ENCODE data around the gene HOXA5. TPM values are rescaled to one million over a fixed set of nuclear protein-coding genes. Genes with fewer than 3 reads are reported as not detected.

HOXA5 gene
- total RNA-seq, 1 donor from 2014 or later, result 0.59 TPM

DNA sequence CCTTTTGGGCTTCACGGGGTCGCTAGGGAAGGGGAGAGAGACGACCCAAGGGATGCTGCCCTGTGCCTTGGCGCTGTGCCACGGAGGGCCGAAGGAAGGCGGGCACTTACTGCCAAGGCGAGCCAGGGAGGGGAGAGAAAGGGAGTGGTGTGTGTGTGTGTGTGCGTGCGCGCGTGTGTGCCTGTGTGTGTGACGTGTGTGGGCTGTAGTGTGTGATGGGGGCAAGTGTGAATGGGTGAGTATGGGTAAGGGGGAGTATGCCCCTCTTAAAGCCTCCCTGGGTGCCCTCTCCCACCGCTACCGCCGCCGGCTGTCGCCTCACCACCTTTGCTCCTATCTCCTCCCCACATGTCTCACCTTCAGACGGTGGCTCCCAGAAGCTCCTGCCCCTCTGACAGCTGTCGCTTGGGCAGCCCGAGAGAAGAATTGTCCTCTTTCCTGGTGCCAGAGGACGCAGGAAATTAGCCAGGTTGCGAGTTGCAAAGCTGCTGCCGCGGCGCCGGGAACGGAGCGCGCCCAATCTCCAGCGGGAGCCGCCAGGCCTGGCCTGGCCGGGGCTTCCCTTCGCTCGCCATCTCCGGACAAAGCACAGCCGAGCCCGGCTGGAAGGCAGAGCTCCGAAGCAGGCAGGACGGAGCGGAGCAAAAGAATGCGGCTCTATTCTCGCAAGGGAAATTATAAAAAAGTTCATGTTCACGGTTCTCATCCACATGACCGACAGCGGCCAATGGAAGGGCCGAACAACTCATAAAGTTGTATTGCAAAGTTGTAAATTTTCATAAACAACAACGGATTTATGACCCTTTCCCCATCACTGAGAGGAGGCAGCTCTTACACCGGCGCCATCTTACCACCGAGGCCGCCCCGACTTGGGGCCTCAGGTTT lies 8.7 kb upstream of the HOXA5 start, which contains the start of gene HOXA3:
Gene HOXA3 (minus strand): TSS at position 653 of the 885 bp plus-strand sequence. CDS start 41,943 bp downstream, outside the sequence.
- Mint-ChIP-seq H3K4me1 (ENCODE audit: unreplicated experiment) (peaks cover 29% of the 10 kb centered on the region), H3K4me3 (ENCODE audit: unreplicated experiment) (peak within 1 kb of the TSS; percentile 73), H3K27ac (ENCODE audit: unreplicated experiment) (peak within 1 kb of the TSS; percentile 67), H3K9me3 (ENCODE audit: unreplicated experiment) (no peaks in the 10 kb centered on the region), H3K36me3 (ENCODE audit: low read depth, unreplicated experiment) (peaks cover 3% of the 10 kb centered on the region), H3K27me3 (ENCODE audit: unreplicated experiment) (peaks cover 56% of the 10 kb centered on the region)
- TF ChIP-seq, protein P1, sequence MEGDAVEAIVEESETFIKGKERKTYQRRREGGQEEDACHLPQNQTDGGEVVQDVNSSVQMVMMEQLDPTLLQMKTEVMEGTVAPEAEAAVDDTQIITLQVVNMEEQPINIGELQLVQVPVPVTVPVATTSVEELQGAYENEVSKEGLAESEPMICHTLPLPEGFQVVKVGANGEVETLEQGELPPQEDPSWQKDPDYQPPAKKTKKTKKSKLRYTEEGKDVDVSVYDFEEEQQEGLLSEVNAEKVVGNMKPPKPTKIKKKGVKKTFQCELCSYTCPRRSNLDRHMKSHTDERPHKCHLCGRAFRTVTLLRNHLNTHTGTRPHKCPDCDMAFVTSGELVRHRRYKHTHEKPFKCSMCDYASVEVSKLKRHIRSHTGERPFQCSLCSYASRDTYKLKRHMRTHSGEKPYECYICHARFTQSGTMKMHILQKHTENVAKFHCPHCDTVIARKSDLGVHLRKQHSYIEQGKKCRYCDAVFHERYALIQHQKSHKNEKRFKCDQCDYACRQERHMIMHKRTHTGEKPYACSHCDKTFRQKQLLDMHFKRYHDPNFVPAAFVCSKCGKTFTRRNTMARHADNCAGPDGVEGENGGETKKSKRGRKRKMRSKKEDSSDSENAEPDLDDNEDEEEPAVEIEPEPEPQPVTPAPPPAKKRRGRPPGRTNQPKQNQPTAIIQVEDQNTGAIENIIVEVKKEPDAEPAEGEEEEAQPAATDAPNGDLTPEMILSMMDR (IDR thresholded peaks at IDR 0.05; ENCODE audit: unreplicated experiment), result no peak
- DNase-seq (ENCODE audit: low spot score), result no peak

DNA sequence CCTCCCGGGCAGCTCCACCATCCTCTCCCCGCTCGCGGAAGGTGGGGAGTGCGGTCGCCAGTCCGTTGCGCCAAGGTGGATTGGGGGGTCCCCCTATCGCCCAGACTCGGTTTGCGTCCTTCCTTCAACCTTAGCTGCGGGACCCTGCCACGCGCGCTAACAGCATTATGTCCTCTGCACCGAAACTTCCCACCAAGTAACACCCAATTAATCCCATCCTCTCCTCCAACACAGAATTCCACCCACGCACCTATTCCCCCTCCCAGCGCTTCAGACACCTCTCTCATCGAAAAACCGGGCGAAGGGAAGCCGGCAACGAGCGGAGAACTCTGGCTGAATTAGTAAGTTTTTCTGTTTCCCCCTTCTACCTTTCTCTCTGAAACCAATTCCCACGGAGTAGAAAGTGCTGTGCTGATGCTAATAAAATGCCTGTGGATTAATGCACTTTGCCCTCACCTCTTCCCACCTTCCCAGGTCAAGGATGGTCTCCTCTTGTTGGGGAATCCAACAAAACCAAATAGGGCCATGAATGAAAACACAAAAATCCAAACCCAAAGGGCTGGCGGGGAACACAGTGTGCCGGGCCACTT lies 8.0 kb upstream of the HOXA5 start:
- TF ChIP-seq, protein P1 (IDR thresholded peaks at IDR 0.05; ENCODE audit: unreplicated experiment), result no peak
- H3K4me3 Mint-ChIP-seq (ENCODE audit: unreplicated experiment), result peak overlapping the region; percentile 73
- H3K27me3 Mint-ChIP-seq (ENCODE audit: unreplicated experiment), result peaks cover 60% of the 10 kb centered on the region
- peaks cover 29% of the 10 kb centered on the region for H3K4me1 Mint-ChIP-seq (ENCODE audit: unreplicated experiment)
- H3K36me3 Mint-ChIP-seq (ENCODE audit: low read depth, unreplicated experiment), result peaks cover 2% of the 10 kb centered on the region
- H3K27ac Mint-ChIP-seq (ENCODE audit: unreplicated experiment), result peak overlapping the region; percentile 67
- H3K9me3 Mint-ChIP-seq (ENCODE audit: unreplicated experiment), result no peaks in the 10 kb centered on the region
- no peak for DNase-seq (ENCODE audit: low spot score)

DNA sequence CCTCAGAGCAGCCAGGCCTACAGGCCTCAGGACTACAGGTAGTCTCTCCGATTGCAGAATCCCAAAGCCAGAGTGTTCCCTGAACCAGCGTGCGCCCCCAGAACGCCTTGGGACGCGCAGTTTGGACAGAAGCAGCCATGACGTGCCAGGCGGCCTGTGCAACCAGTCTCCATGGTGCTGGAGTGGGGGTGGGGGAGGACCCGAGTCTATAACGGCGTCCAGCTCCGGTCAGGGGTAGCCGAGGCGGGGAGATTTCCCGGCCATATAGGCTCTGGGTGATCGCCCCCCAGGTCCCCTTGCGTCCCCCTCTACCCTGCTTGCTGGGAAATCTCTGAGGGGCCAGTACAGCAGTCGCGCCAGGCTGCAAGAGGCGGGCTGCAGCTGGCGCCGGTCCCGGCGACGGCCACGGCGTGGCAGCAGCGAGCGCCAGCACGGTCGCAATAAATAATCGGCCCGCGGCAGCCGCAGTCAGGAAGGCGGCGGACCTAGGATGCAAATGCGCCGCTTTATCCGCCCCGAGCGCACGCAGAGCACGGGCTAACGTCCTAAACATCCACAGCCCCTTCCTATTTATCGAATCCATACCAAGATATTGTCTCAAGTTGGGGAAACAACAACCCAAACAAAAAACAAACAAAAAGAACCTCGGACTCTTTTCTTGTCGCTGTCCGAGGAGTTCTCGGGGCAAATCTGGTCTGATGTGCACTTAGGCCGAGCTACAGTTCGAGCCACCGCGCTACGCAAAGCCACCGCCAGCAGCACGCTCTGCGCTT lies 7.3 kb upstream of the HOXA5 start:
- H3K27me3 Mint-ChIP-seq (ENCODE audit: unreplicated experiment), result peaks cover 64% of the 10 kb centered on the region
- peak; percentile 84 for DNase-seq (ENCODE audit: low spot score)
- H3K27ac Mint-ChIP-seq (ENCODE audit: unreplicated experiment), result no peak overlapping the region
- TF ChIP-seq, protein P1 (IDR thresholded peaks at IDR 0.05; ENCODE audit: unreplicated experiment), result peak; percentile 77
- H3K36me3 Mint-ChIP-seq (ENCODE audit: low read depth, unreplicated experiment), result peaks cover 4% of the 10 kb centered on the region
- no peaks in the 10 kb centered on the region for H3K9me3 Mint-ChIP-seq (ENCODE audit: unreplicated experiment)
- peaks cover 27% of the 10 kb centered on the region for H3K4me1 Mint-ChIP-seq (ENCODE audit: unreplicated experiment)
- H3K4me3 Mint-ChIP-seq (ENCODE audit: unreplicated experiment), result peak overlapping the region; percentile 73

DNA sequence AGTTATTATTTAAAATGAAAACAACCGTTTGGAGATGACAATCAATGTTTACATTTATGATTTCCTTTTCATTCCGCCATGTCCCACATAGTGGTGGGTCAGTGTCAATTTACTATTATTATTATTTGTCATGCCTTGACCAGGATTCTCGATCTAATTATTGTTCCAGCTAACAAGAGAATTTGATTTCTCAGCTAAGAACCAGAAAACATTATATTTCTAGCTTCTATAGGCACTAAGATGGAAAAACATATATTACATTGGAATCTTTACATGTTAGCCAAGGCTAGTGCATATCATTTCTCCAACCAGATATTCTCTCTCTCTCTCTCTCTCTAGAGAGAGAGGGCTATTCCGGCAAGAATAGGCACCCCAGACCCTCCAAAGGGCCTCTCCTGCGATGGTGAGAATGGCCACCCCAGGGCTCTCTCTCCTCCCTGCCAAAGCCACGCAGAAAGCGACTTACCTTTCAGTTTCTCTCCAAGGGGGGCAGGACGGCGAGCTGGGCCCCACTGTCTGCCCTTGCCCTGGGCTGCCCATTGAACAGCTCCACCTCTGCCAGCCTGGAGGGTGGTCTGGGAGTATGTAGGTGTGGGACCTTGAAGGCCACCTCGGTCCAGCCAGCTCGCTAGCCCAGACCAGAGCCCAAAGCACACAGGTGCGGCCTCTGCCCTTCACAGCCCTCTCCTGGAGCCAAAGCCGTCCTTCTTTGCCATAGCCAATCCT lies 6.5 kb upstream of the HOXA5 start:
- peaks cover 23% of the 10 kb centered on the region for H3K4me1 Mint-ChIP-seq (ENCODE audit: unreplicated experiment)
- TF ChIP-seq, protein P1 (IDR thresholded peaks at IDR 0.05; ENCODE audit: unreplicated experiment), result no peak
- no peaks in the 10 kb centered on the region for H3K9me3 Mint-ChIP-seq (ENCODE audit: unreplicated experiment)
- DNase-seq (ENCODE audit: low spot score), result no peak
- H3K27ac Mint-ChIP-seq (ENCODE audit: unreplicated experiment), result no peak overlapping the region
- no peak overlapping the region for H3K4me3 Mint-ChIP-seq (ENCODE audit: unreplicated experiment)
- H3K36me3 Mint-ChIP-seq (ENCODE audit: low read depth, unreplicated experiment), result peaks cover 4% of the 10 kb centered on the region
- H3K27me3 Mint-ChIP-seq (ENCODE audit: unreplicated experiment), result peaks cover 61% of the 10 kb centered on the region

All from endothelial cell (in vitro differentiated cells).